IMR-90 (cell line): ENCODE measurements around the gene MAEA. TPM values are rescaled to one million over a fixed set of nuclear protein-coding genes. Genes with fewer than 3 reads are reported as not detected.

Experiments
- ATAC-seq: fragments of 200-7000 bp; cut with Tn5 transposase; 2 replicates; pipeline ENCODE4 v1.9.1; 2020; ENCODE audit warnings: low read depth, mild to moderate bottlenecking, moderate library complexity
- BruUV-seq: library from RNA; stranded (reverse); fragments of 400-500 nt; replicated peaks from 2 replicates; lab custom pipeline; 2021; lab: Mats Ljungman, UMichigan
- CTCF ChIA-PET: fragments of 300-600 bp; formaldehyde crosslinking; extraction: SDS; loops from one replicate; lab custom pipeline; 2021; ENCODE audit warnings: antibody characterized with exemption; lab: Yijun Ruan, JAX
- POLR2A ChIA-PET: fragments of 300-600 bp; sonication (Branson Sonifier 250); formaldehyde crosslinking; loops from one replicate; lab custom pipeline; 2022; ENCODE audit warnings: antibody characterized with exemption; ENCODE audit not compliant: unreplicated experiment; lab: Charles Lee
- DNase-seq: peaks from one replicate; pipeline ENCODE4 v3.0.0; 2013
- H2AFZ ChIP-seq: replicated peaks from 2 replicates; pipeline ENCODE3; 2013; ENCODE audit warnings: low read length, mild to moderate bottlenecking; ENCODE audit not compliant: poor library complexity
- H2AK5ac ChIP-seq: 2 replicates; pipeline ENCODE4 v1.6.1; 2013; ENCODE audit warnings: low read depth, low read length, inconsistent platforms
- H2AK9ac ChIP-seq: replicated peaks from 2 replicates; pipeline ENCODE3; 2013; ENCODE audit warnings: mild to moderate bottlenecking, low read depth, low read length, moderate library complexity; ENCODE audit not compliant: poor library complexity
- H2BK120ac ChIP-seq: 2 replicates; pipeline ENCODE4 v1.6.1; 2013; ENCODE audit warnings: low read depth, low read length, inconsistent platforms
- H2BK15ac ChIP-seq: 3 replicates; pipeline ENCODE4 v1.6.1; 2013; ENCODE audit warnings: low read depth, low read length, inconsistent platforms
- H2BK20ac ChIP-seq: 2 replicates; pipeline ENCODE4 v1.6.1; 2013; ENCODE audit warnings: low read depth, mild to moderate bottlenecking, inconsistent platforms, low read length, moderate library complexity
- H2BK5ac ChIP-seq: 2 replicates; pipeline ENCODE4 v1.6.1; 2013; ENCODE audit warnings: mild to moderate bottlenecking, low read depth, low read length, inconsistent platforms; ENCODE audit not compliant: poor library complexity, severe bottlenecking
- H3K14ac ChIP-seq: replicated peaks from 2 replicates; pipeline ENCODE4 v1.6.1; 2013; ENCODE audit warnings: low read depth, low read length, inconsistent platforms
- H3K18ac ChIP-seq: 2 replicates; pipeline ENCODE4 v1.6.1; 2013; ENCODE audit warnings: low read depth, low read length, control low read depth
- H3K23ac ChIP-seq: 2 replicates; pipeline ENCODE4 v1.6.1; 2013; ENCODE audit warnings: low read depth, low read length, inconsistent platforms
- H3K27ac ChIP-seq: 2 replicates; pipeline ENCODE4 v1.5.1; 2013; ENCODE audit warnings: mild to moderate bottlenecking, control low read depth, low read length; ENCODE audit not compliant: insufficient read depth
- H3K27me3 ChIP-seq: 2 replicates; pipeline ENCODE4 v1.6.1; 2013; ENCODE audit warnings: low read length; ENCODE audit not compliant: control insufficient read depth, insufficient read depth
- H3K36me3 ChIP-seq: 2 replicates; pipeline ENCODE4 v1.6.1; 2013; ENCODE audit warnings: low read length, mixed read lengths; ENCODE audit not compliant: control insufficient read depth, insufficient read depth
- H3K4ac ChIP-seq: 2 replicates; pipeline ENCODE4 v1.6.1; 2013; ENCODE audit warnings: low read depth, low read length, inconsistent platforms
- H3K4me1 ChIP-seq: 2 replicates; pipeline ENCODE4 v1.6.1; 2013; ENCODE audit warnings: low read length, mixed read lengths; ENCODE audit not compliant: control insufficient read depth, insufficient read depth
- H3K4me2 ChIP-seq: 2 replicates; pipeline ENCODE4 v1.6.1; 2013; ENCODE audit warnings: low read depth, mild to moderate bottlenecking, control low read depth, low read length, moderate library complexity
- H3K4me3 ChIP-seq: 2 replicates; pipeline ENCODE4 v1.5.1; 2013; ENCODE audit warnings: low read depth, mild to moderate bottlenecking, control low read depth, low read length, moderate library complexity; ENCODE audit not compliant: insufficient read depth
- H3K56ac ChIP-seq: 2 replicates; pipeline ENCODE4 v1.6.1; 2013; ENCODE audit warnings: low read length, inconsistent platforms; ENCODE audit not compliant: insufficient read depth; ENCODE audit errors: extremely low read depth
- H3K79me1 ChIP-seq, 2 experiments: 2 replicates each; pipeline ENCODE4 v1.6.1; 2013; ENCODE audit warnings: low read length in 2 of 2, inconsistent platforms in 1 of 2, low read depth in 1 of 2
- H3K9ac ChIP-seq: 2 replicates; pipeline ENCODE4 v1.6.1; 2013; ENCODE audit warnings: low read depth, low read length, control low read depth
- H3K9me1 ChIP-seq: 2 replicates; pipeline ENCODE4 v1.6.1; 2013; ENCODE audit warnings: low read length, inconsistent platforms; ENCODE audit not compliant: insufficient read depth
- H3K9me3 ChIP-seq: 2 replicates; pipeline ENCODE4 v1.6.1; 2013; ENCODE audit warnings: low read length; ENCODE audit not compliant: control insufficient read depth, insufficient read depth
- H4K20me1 ChIP-seq: 2 replicates; pipeline ENCODE4 v1.6.1; 2013; ENCODE audit warnings: low read length, inconsistent platforms; ENCODE audit not compliant: insufficient read depth
- H4K5ac ChIP-seq: 2 replicates; pipeline ENCODE4 v1.6.1; 2013; ENCODE audit warnings: mild to moderate bottlenecking, low read depth, low read length, control low read depth
- H4K8ac ChIP-seq, 2 experiments: 2 replicates each; pipeline ENCODE4 v1.6.1; 2013; ENCODE audit warnings: low read depth in 2 of 2, low read length in 2 of 2, control low read depth in 1 of 2, inconsistent platforms in 1 of 2
- H4K91ac ChIP-seq: 2 replicates; pipeline ENCODE4 v1.6.1; 2013; ENCODE audit warnings: low read depth, low read length, inconsistent platforms; ENCODE audit not compliant: insufficient read depth
- BHLHE40 ChIP-seq: fragments of 150-350 bp; IDR thresholded peaks from 2 replicates; pipeline ENCODE4 v1.6.1; 2016; ENCODE audit warnings: mild to moderate bottlenecking, low read depth, low read length
- CEBPB ChIP-seq: IDR thresholded peaks from 2 replicates; pipeline ENCODE4 v1.6.1; 2012; ENCODE audit warnings: low read depth, low read length, improper control_type of control experiment
- CHD1 ChIP-seq: IDR thresholded peaks from 2 replicates; pipeline ENCODE4 v1.6.1; 2012; ENCODE audit warnings: low read depth, low read length, improper control_type of control experiment
- FOS ChIP-seq: fragments of 150-350 bp; IDR thresholded peaks from 2 replicates; pipeline ENCODE4 v1.6.1; 2016; ENCODE audit warnings: low read depth, low read length
- MAFK ChIP-seq: IDR thresholded peaks from 2 replicates; pipeline ENCODE4 v1.6.1; 2012; ENCODE audit warnings: low read depth, low read length, improper control_type of control experiment
- MAZ ChIP-seq: IDR thresholded peaks from 2 replicates; pipeline ENCODE4 v1.6.1; 2012; ENCODE audit warnings: low read depth, mild to moderate bottlenecking, low read length, improper control_type of control experiment, moderate library complexity, borderline replicate concordance
- MXI1 ChIP-seq: IDR thresholded peaks from 2 replicates; pipeline ENCODE4 v1.6.1; 2012; ENCODE audit warnings: low read depth, mild to moderate bottlenecking, low read length, moderate library complexity, borderline replicate concordance
- NFE2L2 ChIP-seq: fragments of 150-350 bp; IDR thresholded peaks from 2 replicates; pipeline ENCODE4 v1.6.1; 2016; ENCODE audit warnings: low read depth, mild to moderate bottlenecking, low read length
- POLR2A ChIP-seq: IDR thresholded peaks from 2 replicates; pipeline ENCODE4 v1.6.1; 2012; ENCODE audit warnings: mild to moderate bottlenecking, low read depth, low read length
- RAD21 ChIP-seq: IDR thresholded peaks from 2 replicates; pipeline ENCODE4 v1.6.1; 2012; ENCODE audit warnings: low read length, improper control_type of control experiment
- RCOR1 ChIP-seq: IDR thresholded peaks from 2 replicates; pipeline ENCODE4 v1.6.1; 2012; ENCODE audit warnings: mild to moderate bottlenecking, low read length, improper control_type of control experiment; ENCODE audit not compliant: insufficient replicate concordance
- RFX5 ChIP-seq: IDR thresholded peaks from 2 replicates; pipeline ENCODE4 v1.8.0; 2012; ENCODE audit warnings: low read depth, mild to moderate bottlenecking, low read length, moderate library complexity
- SMC3 ChIP-seq: fragments of 150-350 bp; IDR thresholded peaks from 2 replicates; pipeline ENCODE4 v1.6.1; 2016; ENCODE audit warnings: low read depth, mild to moderate bottlenecking, antibody characterized with exemption, low read length, moderate library complexity
- USF2 ChIP-seq: fragments of 150-350 bp; IDR thresholded peaks from 2 replicates; pipeline ENCODE4 v1.6.1; 2017; ENCODE audit warnings: mild to moderate bottlenecking, antibody characterized with exemption, low read length, low read depth
- WGBS, 2 experiments: methylation state at CpG; one replicate each; pipeline versions ENCODE4 v1.1.5 to v1.1.7; 2013; ENCODE audit warnings: missing lambda C conversion rate in 2 of 2; ENCODE audit not compliant: insufficient read length in 1 of 2; ENCODE audit errors: extremely low coverage in 2 of 2; 5-methylcytosine and 5-hydroxymethylcytosine counted together
- dilution Hi-C: fragments of 300-500 bp; cut with HindIII; formaldehyde crosslinking; loops from one replicate; pipeline ENCODE4 v1.14.3; 2018; ENCODE audit warnings: low sequenced_read_pairs; ENCODE audit not compliant: unreplicated experiment
- in situ Hi-C: fragments of 300-500 bp; cut with MboI; formaldehyde crosslinking; loops from 3 replicates; pipeline ENCODE4 v1.14.3; 2019; ENCODE audit warnings: low sequenced_read_pairs, inconsistent platforms, mixed read lengths
- intact Hi-C: fragments of 100-400 bp; cut with micrococcal nuclease; formaldehyde crosslinking; loops from 2 replicates; pipeline ENCODE4 v1.10.0; 2022
- polyA plus RNA-seq, 3 experiments: library from polyadenylated mRNA; depleted of rRNA; stranded (reverse); fragments of >200 nt; gene quantifications; 2 replicates each; pipeline ENCODE4 v1.2.3, GENCODE V29; 2012; ENCODE audit warnings: low replicate concordance in 1 of 3
- total RNA-seq: library from RNA; depleted of rRNA; stranded (reverse); fragments of >200 nt; gene quantifications from 2 replicates; pipeline ENCODE4 v1.2.3, GENCODE V29; 2012
- TF ChIP-seq, protein P1 (sequence below): fragments of 150-350 bp; IDR thresholded peaks from 2 replicates; pipeline ENCODE4 v1.6.1; 2016; ENCODE audit warnings: low read depth, mild to moderate bottlenecking, low read length, moderate library complexity, borderline replicate concordance
- TF ChIP-seq, protein P2 (sequence below): conservative IDR thresholded peaks from 2 replicates; pipeline ENCODE4 v1.5.1; 2012; ENCODE audit warnings: mild to moderate bottlenecking, low read depth, low read length, improper control_type of control experiment

MAEA gene
- total and polyA plus RNA-seq, 2 of the 4 experiments (the other 2 are of a cell fraction), result 61.5 to 108 TPM

- in situ Hi-C loops, result no loop called here
- ChIA-PET POLR2A (no interaction called here), CTCF (no interaction called here)
These were observed 18.0 kb upstream of the MAEA start for GRCh38 chr4:1271686-1272085.

More at GRCh38 chr4:1271686-1272085, 18.0 kb upstream of the MAEA start:
- no peak for DNase-seq
- Histone ChIP-seq H4K8ac (no peak overlapping the region), H3K27ac (no peak overlapping the region), H2BK5ac (no peak overlapping the region), H3K9ac (no peak overlapping the region), H2BK20ac (no peak overlapping the region), H3K14ac (no peak overlapping the region), H3K4me2 (no peak overlapping the region), H2BK120ac (no peak overlapping the region), H3K23ac (no peak overlapping the region), H4K91ac (no peak overlapping the region), H3K36me3 (no peaks in the 10 kb centered on the region), H2AFZ (no peak overlapping the region), H2BK15ac (no peak overlapping the region), H3K18ac (no peak overlapping the region), H4K20me1 (no peaks in the 10 kb centered on the region), H3K27me3 (peaks cover 2% of the 10 kb centered on the region; the same call in 1 of the 2 replicates), H2AK9ac (no peak overlapping the region), H4K5ac (no peak overlapping the region), H3K9me1 (no peaks in the 10 kb centered on the region), H3K9me3 (peaks cover 3% of the 10 kb centered on the region; the same call in 1 of the 2 replicates), H3K56ac (no peak overlapping the region), H3K4me3 (no peak overlapping the region), H3K79me1 (no peaks in the 10 kb centered on the region; a peak in 1 of 4 replicates), H2AK5ac (no peak overlapping the region), H3K4me1 (no peaks in the 10 kb centered on the region), H3K4ac (no peak overlapping the region)
- dilution Hi-C loops, result no loop called here
- no TSS peak for BruUV-seq
- WGBS, 2 experiments, result no CpG with 5 or more reads among the region's 5 CpGs
- ATAC-seq, result no peak
- intact Hi-C loops, result no loop called here
- TF ChIP-seq MXI1 (no peak), MAFK (no peak), POLR2A (no peak), RCOR1 (no peak), CEBPB (no peak), RFX5 (no peak), BHLHE40 (no peak), MAZ (no peak), RAD21 (no peak), USF2 (no peak), CHD1 (no peak), FOS (no peak), NFE2L2 (no peak), SMC3 (no peak)
- TF ChIP-seq, protein P1, sequence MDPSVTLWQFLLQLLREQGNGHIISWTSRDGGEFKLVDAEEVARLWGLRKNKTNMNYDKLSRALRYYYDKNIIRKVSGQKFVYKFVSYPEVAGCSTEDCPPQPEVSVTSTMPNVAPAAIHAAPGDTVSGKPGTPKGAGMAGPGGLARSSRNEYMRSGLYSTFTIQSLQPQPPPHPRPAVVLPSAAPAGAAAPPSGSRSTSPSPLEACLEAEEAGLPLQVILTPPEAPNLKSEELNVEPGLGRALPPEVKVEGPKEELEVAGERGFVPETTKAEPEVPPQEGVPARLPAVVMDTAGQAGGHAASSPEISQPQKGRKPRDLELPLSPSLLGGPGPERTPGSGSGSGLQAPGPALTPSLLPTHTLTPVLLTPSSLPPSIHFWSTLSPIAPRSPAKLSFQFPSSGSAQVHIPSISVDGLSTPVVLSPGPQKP, result no peak
- TF ChIP-seq, protein P2, sequence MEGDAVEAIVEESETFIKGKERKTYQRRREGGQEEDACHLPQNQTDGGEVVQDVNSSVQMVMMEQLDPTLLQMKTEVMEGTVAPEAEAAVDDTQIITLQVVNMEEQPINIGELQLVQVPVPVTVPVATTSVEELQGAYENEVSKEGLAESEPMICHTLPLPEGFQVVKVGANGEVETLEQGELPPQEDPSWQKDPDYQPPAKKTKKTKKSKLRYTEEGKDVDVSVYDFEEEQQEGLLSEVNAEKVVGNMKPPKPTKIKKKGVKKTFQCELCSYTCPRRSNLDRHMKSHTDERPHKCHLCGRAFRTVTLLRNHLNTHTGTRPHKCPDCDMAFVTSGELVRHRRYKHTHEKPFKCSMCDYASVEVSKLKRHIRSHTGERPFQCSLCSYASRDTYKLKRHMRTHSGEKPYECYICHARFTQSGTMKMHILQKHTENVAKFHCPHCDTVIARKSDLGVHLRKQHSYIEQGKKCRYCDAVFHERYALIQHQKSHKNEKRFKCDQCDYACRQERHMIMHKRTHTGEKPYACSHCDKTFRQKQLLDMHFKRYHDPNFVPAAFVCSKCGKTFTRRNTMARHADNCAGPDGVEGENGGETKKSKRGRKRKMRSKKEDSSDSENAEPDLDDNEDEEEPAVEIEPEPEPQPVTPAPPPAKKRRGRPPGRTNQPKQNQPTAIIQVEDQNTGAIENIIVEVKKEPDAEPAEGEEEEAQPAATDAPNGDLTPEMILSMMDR, result no peak
